ENCODE measurements around the gene RIT2.

The RIT2 gene

DNA sequence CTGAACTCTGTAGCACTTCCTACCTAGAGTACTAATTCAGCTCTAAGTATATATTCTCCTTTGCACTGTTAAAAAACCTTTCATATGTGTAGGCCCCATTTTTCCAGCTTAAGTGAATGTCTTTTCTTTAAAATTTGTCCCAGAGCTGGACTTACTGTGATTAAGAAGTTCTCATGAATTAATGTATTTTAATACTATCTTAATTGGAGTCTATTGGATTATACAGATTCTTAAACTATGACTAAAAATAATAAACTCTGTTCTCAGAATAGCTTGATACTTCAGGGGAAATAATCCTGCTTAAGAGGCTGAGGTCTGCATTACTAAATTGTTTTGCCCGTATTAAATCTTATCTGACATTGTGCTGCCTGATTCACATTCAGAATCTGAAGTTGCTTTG, 223.3 kb downstream of the RIT2 start:
- no peak for TF ChIP-seq JUND (IDR thresholded peaks at IDR 0.05; ENCODE audit: low read depth)
- DNase-seq (ENCODE audit: low read depth in 1 of 2, low spot score in 1 of 2): no peak
- in situ Hi-C loops (cut with HindIII; ENCODE audit: low pct_unique_long_range_greater_than_20kb, low sequenced_read_pairs): no loop called here

GRCh38 chr18:42891705-42892104, 223.8 kb downstream of the RIT2 start:
- in situ Hi-C loops (cut with HindIII; ENCODE audit: low pct_unique_long_range_greater_than_20kb, low sequenced_read_pairs): no loop called here
- TF ChIP-seq JUND (IDR thresholded peaks at IDR 0.05; ENCODE audit: low read depth): no peak
- DNase-seq (ENCODE audit: low read depth in 1 of 2, low spot score in 1 of 2): no peak

DNA sequence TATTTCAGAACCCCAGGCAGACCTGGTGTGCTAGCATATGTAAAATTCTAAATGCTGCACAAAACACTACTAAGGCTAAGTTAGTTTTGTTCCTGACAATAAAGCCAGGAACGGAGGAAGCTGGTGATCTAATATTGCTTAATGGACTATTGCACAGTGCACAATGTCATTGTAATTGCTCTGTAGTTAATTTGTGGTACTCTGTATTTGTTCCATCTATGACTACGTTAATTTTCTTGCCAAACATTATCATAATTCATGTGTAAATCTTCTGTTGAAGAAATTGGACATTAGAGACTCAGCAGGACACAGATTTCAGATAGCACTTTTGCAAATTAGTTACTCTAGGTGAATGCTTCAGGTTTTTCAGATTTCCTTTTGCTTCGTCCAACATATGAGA, 232.3 kb downstream of the RIT2 start:
- in situ Hi-C loops (cut with HindIII; ENCODE audit: low pct_unique_long_range_greater_than_20kb, low sequenced_read_pairs): no loop called here
- no peak for TF ChIP-seq JUND (IDR thresholded peaks at IDR 0.05; ENCODE audit: low read depth)
- no peak for DNase-seq (ENCODE audit: low read depth in 1 of 2, low spot score in 1 of 2)

GRCh38 chr18:42882122-42882521, 233.4 kb downstream of the RIT2 start:
- DNase-seq (ENCODE audit: low read depth in 1 of 2, low spot score in 1 of 2): no peak
- in situ Hi-C loops (cut with HindIII; ENCODE audit: low pct_unique_long_range_greater_than_20kb, low sequenced_read_pairs): no loop called here
- no peak for TF ChIP-seq JUND (IDR thresholded peaks at IDR 0.05; ENCODE audit: low read depth)

- no peak for DNase-seq (ENCODE audit: low read depth in 1 of 2, low spot score in 1 of 2)
- in situ Hi-C loops (cut with HindIII; ENCODE audit: low pct_unique_long_range_greater_than_20kb, low sequenced_read_pairs): no loop called here
- no peak for TF ChIP-seq JUND (IDR thresholded peaks at IDR 0.05; ENCODE audit: low read depth)
Measured at GRCh38 chr18:42872838-42873237, 242.6 kb downstream of the RIT2 start.

DNA sequence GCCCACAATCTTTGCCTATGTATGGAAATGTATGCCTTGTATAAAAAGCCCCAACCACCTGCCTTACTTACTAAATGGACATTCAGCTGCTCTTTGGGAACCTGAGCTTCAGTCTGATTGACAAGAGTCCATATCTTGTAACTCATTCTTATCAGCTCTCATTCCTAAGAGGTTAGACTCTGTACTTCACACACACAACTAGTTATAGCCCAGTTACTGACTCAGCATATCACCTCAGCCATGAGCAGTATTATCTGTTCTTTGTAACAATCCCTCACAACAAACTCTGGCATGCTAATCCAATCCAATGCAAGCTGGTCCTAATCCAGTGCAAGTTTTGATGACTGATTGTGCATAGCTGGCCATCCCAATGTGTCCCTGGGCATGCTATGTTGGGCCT, 250.6 kb downstream of the RIT2 start:
- no peak for TF ChIP-seq JUND (IDR thresholded peaks at IDR 0.05; ENCODE audit: low read depth)
- DNase-seq (ENCODE audit: low read depth in 1 of 2, low spot score in 1 of 2): no peak
- in situ Hi-C loops (cut with HindIII; ENCODE audit: low pct_unique_long_range_greater_than_20kb, low sequenced_read_pairs): no loop called here

GRCh38 chr18:42861271-42861670, 254.2 kb downstream of the RIT2 start:
- no peak for DNase-seq (ENCODE audit: low read depth in 1 of 2, low spot score in 1 of 2)
- no peak for TF ChIP-seq JUND (IDR thresholded peaks at IDR 0.05; ENCODE audit: low read depth)
- in situ Hi-C loops (cut with HindIII; ENCODE audit: low pct_unique_long_range_greater_than_20kb, low sequenced_read_pairs): no loop called here

GRCh38 chr18:42860548-42860947, 254.9 kb downstream of the RIT2 start:
- no peak for DNase-seq (ENCODE audit: low read depth in 1 of 2, low spot score in 1 of 2)
- TF ChIP-seq JUND (IDR thresholded peaks at IDR 0.05; ENCODE audit: low read depth): no peak
- in situ Hi-C loops (cut with HindIII; ENCODE audit: low pct_unique_long_range_greater_than_20kb, low sequenced_read_pairs): no loop called here

DNA sequence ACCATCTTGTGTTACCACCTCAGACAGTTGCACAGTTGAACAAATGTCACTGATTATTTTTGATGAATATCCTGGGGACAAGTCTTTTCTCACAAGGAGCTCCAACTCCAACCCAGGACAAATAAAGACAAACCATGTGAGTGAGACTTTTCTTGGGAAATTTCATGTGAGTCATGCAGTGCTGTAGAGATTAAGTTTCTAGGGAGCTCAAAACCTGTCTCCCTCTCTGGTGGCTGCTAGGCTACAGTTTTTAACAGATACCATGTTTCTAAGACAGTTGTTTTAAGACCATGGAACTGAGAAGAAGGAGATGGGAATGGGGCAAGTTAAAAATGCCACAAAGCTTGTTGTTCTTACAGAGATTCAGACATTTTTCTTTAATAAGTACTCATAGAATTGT, 255.5 kb downstream of the RIT2 start:
- no peak for TF ChIP-seq JUND (IDR thresholded peaks at IDR 0.05; ENCODE audit: low read depth)
- no peak for DNase-seq (ENCODE audit: low read depth in 1 of 2, low spot score in 1 of 2)
- in situ Hi-C loops (cut with HindIII; ENCODE audit: low pct_unique_long_range_greater_than_20kb, low sequenced_read_pairs): no loop called here

DNA sequence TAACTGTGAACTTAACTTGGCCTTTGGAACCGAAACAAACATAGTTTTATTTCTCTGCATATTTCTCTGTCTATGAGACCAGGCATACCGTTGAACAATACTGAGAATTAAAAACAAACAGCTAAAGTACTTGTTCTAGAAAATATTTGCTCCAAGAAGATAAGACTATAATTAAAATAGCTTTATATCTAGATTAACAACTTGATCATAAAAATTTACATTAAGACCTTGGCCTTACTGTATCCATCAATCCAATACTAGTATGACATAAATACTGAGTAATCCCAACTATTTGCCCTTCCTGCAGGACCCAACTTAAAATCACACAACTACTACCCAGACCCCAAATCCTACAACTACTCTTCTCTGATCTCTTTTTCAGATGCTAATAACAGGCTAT, 260.9 kb downstream of the RIT2 start:
- in situ Hi-C loops (cut with HindIII; ENCODE audit: low pct_unique_long_range_greater_than_20kb, low sequenced_read_pairs): no loop called here
- DNase-seq (ENCODE audit: low read depth in 1 of 2, low spot score in 1 of 2): no peak
- no peak for TF ChIP-seq JUND (IDR thresholded peaks at IDR 0.05; ENCODE audit: low read depth)

GRCh38 chr18:42850174-42851083, 265.1 kb downstream of the RIT2 start:
- no peak for DNase-seq (ENCODE audit: low read depth in 1 of 2, low spot score in 1 of 2)
- in situ Hi-C loops (cut with HindIII; ENCODE audit: low pct_unique_long_range_greater_than_20kb, low sequenced_read_pairs): no loop called here

GRCh38 chr18:42839408-42839807, 276.1 kb downstream of the RIT2 start:
- DNase-seq (ENCODE audit: low read depth in 1 of 2, low spot score in 1 of 2): no peak
- no peak for TF ChIP-seq JUND (IDR thresholded peaks at IDR 0.05; ENCODE audit: low read depth)
- in situ Hi-C loops (cut with HindIII; ENCODE audit: low pct_unique_long_range_greater_than_20kb, low sequenced_read_pairs): no loop called here

More at GRCh38 chr18:42850174-42851083, 265.1 kb downstream of the RIT2 start:
- TF ChIP-seq JUND (IDR thresholded peaks at IDR 0.05; ENCODE audit: low read depth): no peak

GRCh38 chr18:42838546-42839145, 276.8 kb downstream of the RIT2 start:
- in situ Hi-C loops (cut with HindIII; ENCODE audit: low pct_unique_long_range_greater_than_20kb, low sequenced_read_pairs): no loop called here
- TF ChIP-seq JUND (IDR thresholded peaks at IDR 0.05; ENCODE audit: low read depth): no peak
- no peak for DNase-seq (ENCODE audit: low read depth in 1 of 2, low spot score in 1 of 2)

Measured in T47D (cell line).